Raji (cell line): ENCODE measurements around the gene EFNB2.

ENCODE experiments used
- POLR2A ChIP-seq: IDR thresholded peaks from 2 replicates; pipeline ENCODE4 v1.6.1; 2011; ENCODE audit warnings: low read depth, low read length, control low read depth; ENCODE audit not compliant: insufficient read depth

EFNB2 gene

DNA sequence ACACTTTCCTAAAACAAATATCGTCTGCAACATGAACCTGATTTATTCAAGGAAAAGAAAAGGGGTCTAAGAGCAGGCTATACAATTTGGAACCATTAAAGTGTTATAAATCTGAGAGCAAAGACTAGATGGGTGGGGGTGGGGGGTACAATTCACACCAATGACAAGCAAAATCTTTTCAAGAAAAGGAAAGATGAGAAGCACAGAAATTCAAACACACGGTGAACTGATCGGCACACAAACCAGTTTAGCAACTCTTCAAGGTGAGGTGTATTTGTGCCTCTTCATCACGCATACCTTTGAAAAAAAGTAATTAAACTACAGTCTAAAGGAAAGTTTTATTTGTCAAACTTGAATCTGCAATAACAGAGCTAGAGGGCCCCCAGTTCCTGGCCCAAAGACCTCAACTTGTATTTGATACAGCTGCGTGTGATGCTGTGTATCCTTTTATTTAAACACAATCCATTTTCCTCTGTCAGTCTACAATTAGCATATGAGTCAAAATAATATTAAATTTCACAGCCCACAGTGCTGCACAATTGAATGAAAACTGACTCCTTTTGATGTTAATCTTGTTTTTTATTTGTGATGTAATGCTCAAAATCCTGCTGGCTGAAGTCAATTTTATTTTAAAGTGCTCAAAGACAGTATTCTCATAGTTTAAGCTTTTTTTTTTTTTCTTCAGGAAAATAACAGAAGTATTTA, 14.2 kb downstream of the EFNB2 start:
- TF ChIP-seq POLR2A: no peak

DNA sequence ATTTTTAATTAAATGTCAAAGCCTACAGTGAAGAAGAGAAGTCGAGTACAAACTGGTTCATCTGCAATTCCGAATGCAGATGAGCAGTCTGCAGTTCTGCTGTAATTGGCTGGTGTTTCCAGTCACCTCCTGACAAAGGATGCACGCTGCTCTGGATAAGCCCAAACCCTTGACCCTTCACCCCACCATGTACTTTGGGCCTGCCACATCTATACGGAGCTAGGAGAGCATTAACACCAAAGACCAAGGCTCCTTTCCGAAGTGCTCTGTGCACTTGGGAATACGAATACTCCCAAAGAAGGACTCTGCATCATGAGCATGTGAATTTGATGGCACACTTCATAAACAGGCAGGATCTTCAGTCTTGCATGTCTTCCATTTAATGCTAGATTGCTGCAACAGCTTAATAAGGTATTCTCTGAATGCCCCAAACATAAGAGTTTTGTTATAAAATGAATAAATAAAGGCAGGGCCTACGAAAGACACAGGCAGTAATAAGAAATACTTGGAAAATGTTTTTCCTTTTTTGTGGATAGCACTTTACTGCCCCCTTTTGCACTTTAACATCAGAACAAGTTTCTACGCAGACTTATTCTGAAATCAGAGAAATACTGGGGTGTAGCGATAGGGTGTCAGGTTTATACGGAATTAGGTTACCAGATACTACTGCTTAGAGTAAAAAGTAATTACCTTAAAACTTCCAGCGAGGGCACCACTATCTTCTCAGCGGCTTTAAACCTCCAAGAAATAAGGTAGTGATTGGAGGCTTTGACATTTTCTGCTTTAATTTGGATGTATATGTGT, 15.0 kb downstream of the EFNB2 start:
- no peak for TF ChIP-seq POLR2A

- TF ChIP-seq POLR2A: no peak
These were observed 16.9 kb downstream of the EFNB2 start for GRCh38 chr13:106518512-106518911.

DNA sequence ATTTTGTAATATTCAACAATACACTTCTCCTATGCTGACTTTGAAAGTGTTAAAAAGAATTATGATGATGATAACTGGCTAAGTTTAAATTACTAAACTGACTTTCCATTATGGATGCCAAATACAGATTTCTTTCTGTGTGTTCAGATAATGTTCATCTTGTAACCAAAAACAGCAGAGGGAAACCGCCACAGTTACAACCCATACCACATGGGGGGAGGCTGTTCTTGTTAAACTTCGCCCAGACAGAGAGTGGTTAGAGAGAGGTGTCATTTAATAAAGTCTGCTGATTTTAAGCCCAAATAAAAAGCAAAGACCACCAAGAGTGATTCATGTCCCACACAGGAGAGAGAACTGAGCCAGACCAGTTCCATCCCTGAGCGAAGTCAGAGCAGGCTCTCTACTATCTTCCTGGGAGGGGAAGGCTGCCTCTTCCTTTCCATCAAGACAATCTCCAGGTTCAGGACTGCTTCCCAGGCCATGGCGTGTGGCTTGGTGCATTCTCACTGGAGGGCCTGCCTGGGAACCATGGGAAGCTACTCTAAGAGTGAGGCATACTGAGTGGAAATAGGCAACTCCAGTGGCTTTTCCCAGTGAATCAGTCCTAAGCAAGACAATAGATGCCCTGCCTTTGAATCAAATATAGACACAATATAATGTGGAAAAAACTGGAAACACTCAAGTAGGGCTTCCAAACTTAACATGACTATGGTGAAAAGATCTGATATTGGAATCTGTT, 18.2 kb downstream of the EFNB2 start:
- no peak for TF ChIP-seq POLR2A

GRCh38 chr13:106515635-106516254, 19.7 kb downstream of the EFNB2 start:
- TF ChIP-seq POLR2A: no peak

DNA sequence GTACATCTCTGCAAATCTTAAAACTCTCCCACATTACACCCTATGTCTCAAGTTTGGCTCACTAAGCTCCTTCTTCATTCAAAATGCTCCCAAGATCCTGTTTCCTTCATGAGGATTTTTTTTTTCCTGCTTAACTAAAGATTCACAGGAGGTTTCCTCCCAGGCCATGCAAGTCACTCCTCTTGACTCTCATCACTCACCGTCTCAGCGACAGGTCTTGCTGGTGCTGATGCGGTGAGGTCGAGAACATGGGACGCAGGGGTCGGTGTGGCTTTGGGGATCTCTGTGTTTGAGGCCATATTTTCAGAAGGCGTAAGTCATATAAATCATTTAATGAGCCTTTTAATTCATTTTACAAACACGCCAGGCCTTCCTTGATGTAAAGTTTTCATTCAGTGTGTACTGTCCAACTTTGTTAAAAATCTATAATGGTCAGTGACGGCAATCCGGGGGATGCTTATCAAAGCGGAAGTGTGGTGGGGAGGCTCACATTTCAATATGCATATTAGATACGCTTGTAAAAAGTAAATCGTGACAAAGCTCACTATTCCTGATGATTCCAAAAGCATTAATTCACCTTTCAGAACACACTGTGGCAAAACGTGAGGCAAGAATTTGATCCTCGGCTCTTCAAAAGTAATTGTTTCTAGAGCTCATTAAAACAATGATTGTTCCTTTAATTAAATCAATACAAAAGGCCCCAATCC, 20.4 kb downstream of the EFNB2 start:
- no peak for TF ChIP-seq POLR2A

DNA sequence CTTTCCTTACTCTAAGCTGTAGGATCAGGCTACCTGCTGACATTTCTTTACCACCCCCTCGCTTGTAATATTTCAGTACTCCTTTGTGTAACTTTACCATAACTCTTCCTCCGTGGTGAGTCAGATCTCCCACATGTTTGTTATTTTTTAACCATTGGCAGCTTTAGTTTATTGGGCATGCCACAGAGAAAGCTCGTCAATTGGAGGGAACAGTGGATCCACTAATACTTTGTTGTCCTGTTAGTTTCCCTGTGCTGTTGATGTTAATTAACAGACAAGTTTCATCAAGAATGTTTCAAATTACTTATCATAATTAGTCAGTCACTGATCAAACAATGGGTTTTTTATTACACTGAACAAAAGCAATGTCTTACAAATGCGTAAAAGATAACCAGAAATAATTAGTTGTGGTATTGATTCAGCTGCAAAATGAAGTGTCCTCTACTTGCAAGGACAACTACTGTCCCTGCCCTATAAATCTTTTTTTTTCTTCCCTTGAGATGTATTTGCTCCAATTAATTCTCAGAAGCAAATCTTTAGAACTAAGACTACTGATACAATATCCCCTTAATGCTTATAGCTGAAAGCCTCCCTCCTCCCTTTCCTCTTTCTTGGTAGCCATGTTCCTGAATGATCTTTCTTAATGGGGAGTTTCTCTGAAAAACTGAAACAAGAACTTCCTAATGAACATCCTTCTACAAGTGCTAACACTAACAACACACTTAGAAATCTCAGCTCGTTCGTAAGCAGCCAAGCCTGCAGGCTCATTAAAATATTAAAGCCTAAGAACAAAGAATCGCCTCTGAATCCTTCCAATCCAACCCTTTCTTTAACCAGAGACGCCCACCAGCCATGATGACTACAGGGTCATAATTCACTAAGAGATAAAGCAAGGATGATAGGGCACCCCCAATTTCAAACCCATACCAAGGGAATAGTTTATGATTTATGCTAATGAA, 22.2 kb downstream of the EFNB2 start:
- TF ChIP-seq POLR2A: no peak

- no peak for TF ChIP-seq POLR2A
These were observed 27.7 kb downstream of the EFNB2 start for GRCh38 chr13:106507560-106508274.

DNA sequence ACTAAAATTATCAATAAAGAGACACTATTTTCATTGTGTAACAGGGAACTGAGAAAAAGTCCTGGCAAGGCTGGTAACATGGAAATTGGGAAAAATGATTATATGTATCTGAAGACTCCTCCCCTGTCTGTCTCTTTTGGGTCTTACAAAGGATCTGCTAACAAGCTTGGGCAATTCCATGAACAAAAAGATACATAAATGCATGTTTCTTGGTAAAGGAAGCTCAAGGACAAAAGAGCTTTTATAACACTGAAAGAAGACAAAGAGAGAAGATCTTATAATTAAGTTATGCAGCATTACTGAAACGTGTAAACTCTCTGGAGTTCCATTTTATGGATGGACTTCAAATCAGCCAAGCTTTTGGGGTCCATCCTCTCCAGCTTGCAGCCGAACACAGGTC, 29.2 kb downstream of the EFNB2 start:
- TF ChIP-seq POLR2A: no peak

DNA sequence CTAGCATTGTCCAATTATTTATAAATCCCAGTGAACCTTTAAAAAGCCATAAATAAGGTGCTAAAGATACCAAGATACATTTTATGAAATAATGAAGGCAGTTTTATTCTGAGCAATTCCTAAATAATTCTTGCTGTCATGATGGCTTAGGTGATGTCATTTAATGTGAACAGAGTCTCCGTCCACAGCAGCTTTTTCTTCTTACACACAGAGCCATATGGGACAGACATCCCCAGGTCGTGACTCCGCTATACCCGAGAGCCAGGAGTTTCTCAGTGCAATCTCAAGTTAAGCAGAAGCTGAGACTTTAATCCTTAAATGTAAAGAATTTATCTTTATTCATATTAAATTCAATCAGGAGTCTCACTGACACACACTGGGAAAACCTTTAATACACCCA, 29.7 kb downstream of the EFNB2 start:
- TF ChIP-seq POLR2A: no peak

DNA sequence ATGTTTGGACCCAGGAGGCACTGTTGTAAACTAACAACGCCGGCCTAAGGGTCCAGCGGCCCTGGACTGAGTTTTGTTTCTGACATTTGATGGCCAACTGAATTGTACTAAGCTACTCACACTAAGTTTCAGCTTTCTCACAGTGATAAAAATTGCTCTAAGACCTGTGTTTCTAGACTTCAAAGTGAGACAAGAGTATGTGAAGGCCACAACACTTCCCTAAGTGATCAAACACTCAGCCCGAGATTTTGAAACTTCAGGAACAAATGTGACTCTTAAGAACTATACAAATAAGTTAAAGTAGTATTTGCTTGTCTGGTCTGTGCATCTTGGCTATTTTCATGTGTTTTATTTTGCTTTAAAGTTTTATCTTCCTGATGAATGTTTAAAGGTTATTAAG, 30.2 kb downstream of the EFNB2 start:
- TF ChIP-seq POLR2A: no peak

DNA sequence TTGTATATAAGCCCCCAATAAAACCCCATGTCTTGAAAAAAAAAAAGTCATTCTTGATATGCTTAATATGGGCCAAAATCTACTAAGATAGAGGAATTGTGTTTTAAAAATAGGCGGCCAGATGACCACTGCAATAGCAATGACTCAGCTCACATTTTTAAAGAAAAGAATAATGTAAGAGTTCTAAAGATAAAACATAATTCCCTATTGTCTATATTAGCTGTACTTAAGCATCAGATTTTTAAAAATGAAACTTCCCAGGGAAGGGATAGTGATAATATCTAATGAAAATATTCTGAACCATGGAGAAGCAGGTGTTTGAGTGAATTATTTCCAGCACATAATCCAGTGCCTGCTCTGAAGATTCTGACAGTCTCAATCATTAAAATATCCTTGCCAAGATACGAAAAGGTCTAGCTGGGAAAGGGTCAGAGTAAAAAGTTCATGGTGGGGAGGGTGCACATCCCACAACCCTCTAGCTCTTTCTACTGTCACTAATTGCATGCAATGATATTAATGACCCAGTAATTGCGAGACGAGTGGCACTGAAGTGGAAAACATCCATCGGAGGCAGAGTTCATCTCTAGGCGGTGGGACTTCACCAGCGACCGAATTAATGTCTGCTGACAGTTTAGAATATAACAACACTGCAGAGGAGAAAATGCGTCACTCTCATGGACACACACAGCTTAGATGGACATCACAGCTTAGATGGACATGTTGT, 31.6 kb downstream of the EFNB2 start:
- TF ChIP-seq POLR2A: no peak
